K562 (cell line): Measurements from ENCODE around the gene GDNF. TPM values are rescaled to one million over a fixed set of nuclear protein-coding genes. Genes with fewer than 3 reads are reported as not detected.

Source experiments
- ATAC-seq: fragments of 200-7000 bp; cut with Tn5 transposase; 3 replicates; pipeline ENCODE4 v1.9.1; 2020; ENCODE audit warnings: moderate library complexity
- BruUV-seq: library from RNA; stranded (reverse); fragments of 400-500 nt; replicated peaks from 2 replicates; lab custom pipeline; 2021; lab: Mats Ljungman, UMichigan
- CTCF ChIA-PET: fragments of 300-600 bp; formaldehyde crosslinking; extraction: SDS; loops from one replicate; lab custom pipeline; 2021; ENCODE audit warnings: low intra/inter-chr PET ratio; lab: Yijun Ruan, JAX
- POLR2A ChIA-PET: fragments of 300-600, 350-650 bp; sonication (Branson Sonifier 250); formaldehyde crosslinking; extraction: SDS; loops from one replicate; lab custom pipeline; 2021; ENCODE audit warnings: antibody characterized with exemption, inconsistent platforms; lab: Yijun Ruan, JAX
- DNase-seq, 4 experiments: peaks; one replicate each; pipeline versions ENCODE4 v3.0.0 to v3.0.0-alpha.2; 2011 to 2018; ENCODE audit warnings: low spot score in 3 of 4, mixed read lengths in 3 of 4; ENCODE audit errors: extremely low read depth in 1 of 4
- FAIRE-seq: peaks from 2 replicates; lab custom pipeline; 2011; peaks lifted over from hg19 to GRCh38; lab: Jason Lieb, UNC
- H2AFZ ChIP-seq: 2 replicates; pipeline ENCODE4 v1.6.0; 2011; ENCODE audit warnings: low read depth, low read length, control low read depth, inconsistent platforms
- H3K27ac ChIP-seq: fragments of 200-600 bp; 3 replicates; pipeline ENCODE4 v1.8.0; 2011; ENCODE audit warnings: low read depth, mild to moderate bottlenecking, control low read depth, inconsistent platforms, low read length, moderate library complexity, mixed read lengths; ENCODE audit errors: extremely low read depth
- H3K27me3 ChIP-seq, 2 experiments: fragments of 300-600 bp in 1 of 2; 2 replicates in 1 of 2; 3 replicates in 1 of 2; pipeline versions ENCODE4 v1.6.0 to v1.8.0; 2011; ENCODE audit warnings: inconsistent platforms in 2 of 2, low read length in 2 of 2, mild to moderate bottlenecking in 1 of 2, mixed read lengths in 1 of 2, moderate library complexity in 1 of 2; ENCODE audit not compliant: control insufficient read depth in 2 of 2, insufficient read depth in 2 of 2
- H3K36me3 ChIP-seq: fragments of 300-600 bp; 3 replicates; pipeline ENCODE4 v1.8.0; 2011; ENCODE audit warnings: mild to moderate bottlenecking, low read length, inconsistent platforms; ENCODE audit not compliant: control insufficient read depth, insufficient read depth
- H3K4me1 ChIP-seq, 2 experiments: fragments of 200-600 bp in 1 of 2; replicated peaks in 1 of 2; 2 replicates in 1 of 2; 3 replicates in 1 of 2; pipeline versions ENCODE4 v1.5.1 to v1.8.0; 2011; ENCODE audit warnings: inconsistent platforms in 2 of 2, low read length in 2 of 2, mild to moderate bottlenecking in 1 of 2, mixed read lengths in 1 of 2, moderate library complexity in 1 of 2; ENCODE audit not compliant: control insufficient read depth in 2 of 2, insufficient read depth in 2 of 2
- H3K4me2 ChIP-seq: 2 replicates; pipeline ENCODE4 v1.6.1; 2011; ENCODE audit warnings: low read length, control low read depth, inconsistent platforms, mixed read lengths; ENCODE audit not compliant: insufficient read depth
- H3K4me3 ChIP-seq: fragments of 200-600 bp; sonication (generic), shearing (Covaris generic); 2 replicates; pipeline ENCODE4 v1.5.1; 2016; ENCODE audit warnings: control low read depth, inconsistent platforms
- H3K79me2 ChIP-seq: fragments of 200-600 bp; 3 replicates; pipeline ENCODE4 v1.8.0; 2011; ENCODE audit warnings: low read length, inconsistent platforms; ENCODE audit not compliant: control insufficient read depth, insufficient read depth
- H3K9ac ChIP-seq, 2 experiments: 2 replicates each; pipeline versions ENCODE4 v1.6.0 to v1.6.1; 2011; ENCODE audit warnings: low read depth in 2 of 2, low read length in 2 of 2, control low read depth in 1 of 2, inconsistent platforms in 1 of 2, mild to moderate bottlenecking in 1 of 2, mixed read lengths in 1 of 2; ENCODE audit not compliant: insufficient read depth in 1 of 2
- H3K9me1 ChIP-seq: one replicate; pipeline ENCODE4 v1.6.0; 2011; ENCODE audit warnings: inconsistent platforms, mild to moderate bottlenecking, low read length, moderate library complexity; ENCODE audit not compliant: control insufficient read depth, insufficient read depth
- H3K9me3 ChIP-seq: replicated peaks from 2 replicates; pipeline ENCODE4 v1.5.1; 2011; ENCODE audit warnings: low read depth, low read length, inconsistent platforms; ENCODE audit not compliant: control insufficient read depth, insufficient read depth
- H4K20me1 ChIP-seq: replicated peaks from 2 replicates; pipeline ENCODE4 v1.6.1; 2011; ENCODE audit warnings: low read length, inconsistent platforms, mixed read lengths; ENCODE audit not compliant: control insufficient read depth, insufficient read depth
- CREBBP ChIP-seq: IDR thresholded peaks from one replicate; pipeline ENCODE4 v1.6.1; 2012; ENCODE audit warnings: low read depth, mild to moderate bottlenecking, control low read depth, inconsistent platforms, low read length
- JUND ChIP-seq, 2 experiments: IDR thresholded peaks; 2 replicates in 1 of 2; 3 replicates in 1 of 2; pipeline ENCODE4 v1.6.1; 2011; ENCODE audit warnings: borderline replicate concordance in 2 of 2, low read depth in 2 of 2, low read length in 2 of 2, improper control_type of control experiment in 1 of 2, missing biosample characterization in 1 of 2, missing genetic modification characterization in 1 of 2, missing genetic modification reagents in 1 of 2
- ZNF212 ChIP-seq: fragments of 450-650 bp; formaldehyde crosslinking; IDR thresholded peaks from 2 replicates; pipeline ENCODE4 v1.4.0; 2020; ENCODE audit warnings: mild to moderate bottlenecking
- ZNF586 ChIP-seq: fragments of 450-650 bp; formaldehyde crosslinking; conservative IDR thresholded peaks from 2 replicates; pipeline ENCODE4 v1.4.0; 2020; ENCODE audit warnings: mild to moderate bottlenecking, moderate library complexity
- ZNF785 ChIP-seq: fragments of 250-450 bp; sonication (Bioruptor Pico); IDR thresholded peaks from 2 replicates; pipeline ENCODE4 v1.4.0; 2020; ENCODE audit warnings: mild to moderate bottlenecking
- WGBS: fragments of 100-300 bp; shearing (Covaris generic); methylation state at CpG from one replicate; pipeline ENCODE4 v1.1.6; 2016; ENCODE audit warnings: low coverage, mixed read lengths; ENCODE audit not compliant: insufficient coverage; ENCODE audit errors: missing lambda C conversion rate; 5-methylcytosine and 5-hydroxymethylcytosine counted together
- in situ Hi-C: fragments of 300-500 bp; cut with MboI; formaldehyde crosslinking; loops from 4 replicates; pipeline ENCODE4 v1.15.0; 2018; ENCODE audit warnings: inconsistent platforms, mixed read lengths
- intact Hi-C: fragments of 100-400 bp; cut with micrococcal nuclease; formaldehyde crosslinking; loops from 2 replicates; pipeline ENCODE4 v1.14.2; 2022
- polyA plus RNA-seq, 8 experiments: library from polyadenylated mRNA; depleted of rRNA in 4 of 8; stranded (reverse) in 5 of 8; unstranded in 3 of 8; fragments of >200 nt; fragmentation: Nextera tagmentation in 2 of 8; fragmentation: Illumina TruSeq in 1 of 8; extraction: Ambion mirVana in 2 of 8; extraction: Trizol in 1 of 8; gene quantifications; 2 replicates each; pipeline versions ENCODE4 v1.2.1 to v1.2.3, GENCODE V29; 2011 to 2014; ENCODE audit warnings: inconsistent platforms in 1 of 8, missing spikeins in 1 of 8
- total RNA-seq, 7 experiments: library from RNA; depleted of rRNA in 6 of 7; stranded (reverse); fragments of >200 nt in 6 of 7; fragmentation: Illumina TruSeq in 2 of 7; extraction: Trizol in 2 of 7; gene quantifications; 2 replicates each; pipeline versions ENCODE4 v1.2.1 to v1.2.3, GENCODE V29; 2011 to 2021; ENCODE audit warnings: low replicate concordance in 1 of 7
- TF ChIP-seq, protein P1 (sequence below): fragments of 250-450 bp; sonication (Bioruptor Pico); IDR thresholded peaks from 2 replicates; pipeline ENCODE4 v1.4.0; 2020; ENCODE audit warnings: mild to moderate bottlenecking, moderate library complexity
- TF ChIP-seq, protein P2 (sequence below): IDR thresholded peaks from 2 replicates; pipeline ENCODE4 v1.6.1; 2016; ENCODE audit warnings: missing genetic modification characterization, missing compliant biosample characterization

Gene GDNF
- total and polyA plus RNA-seq, 9 of the 15 experiments (the other 6 are each of a cell fraction or from before 2014, with no cell fraction given): not detected

DNA sequence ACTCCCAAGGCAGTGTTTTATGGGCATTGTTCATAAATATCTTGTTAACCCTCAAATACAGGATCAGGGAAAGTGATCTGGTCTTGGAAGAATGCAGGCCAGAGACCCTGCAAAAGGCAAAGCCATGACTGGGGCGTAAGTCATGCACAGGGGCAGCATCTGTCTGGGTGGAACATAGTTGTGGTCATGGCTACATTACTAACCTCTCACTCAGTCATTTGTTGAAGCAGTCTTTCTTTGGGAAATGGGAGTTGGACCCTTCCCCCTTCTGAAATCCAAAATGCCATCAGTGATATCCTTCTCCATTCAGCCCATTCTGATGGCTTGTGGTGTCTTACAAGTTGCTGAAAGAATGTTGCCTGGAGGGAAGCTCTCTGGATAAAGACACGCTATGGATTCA is 68.1 kb downstream of the GDNF start:
- Histone ChIP-seq H3K27ac (no peak overlapping the region), H3K36me3 (no peaks in the 10 kb centered on the region), H3K9me1 (no peaks in the 10 kb centered on the region), H3K4me3 (no peak overlapping the region), H3K4me2 (no peak overlapping the region), H3K9me3 (peaks cover 7% of the 10 kb centered on the region; the same call in 1 of the 2 replicates), H3K4me1 (no peaks in the 10 kb centered on the region), H3K79me2 (no peaks in the 10 kb centered on the region), H2AFZ (no peak overlapping the region), H3K27me3 (no peaks in the 10 kb centered on the region; a peak in 1 of 5 replicates), H4K20me1 (no peaks in the 10 kb centered on the region), H3K9ac (no peak overlapping the region)
- 0% methylated on average over 2 of the region's 2 CpGs for WGBS
- FAIRE-seq (no peak), ATAC-seq (no peak), DNase-seq (no peak)
- intact Hi-C loops: no loop called here
- CTCF ChIA-PET: no interaction called here
- TF ChIP-seq, protein P1, sequence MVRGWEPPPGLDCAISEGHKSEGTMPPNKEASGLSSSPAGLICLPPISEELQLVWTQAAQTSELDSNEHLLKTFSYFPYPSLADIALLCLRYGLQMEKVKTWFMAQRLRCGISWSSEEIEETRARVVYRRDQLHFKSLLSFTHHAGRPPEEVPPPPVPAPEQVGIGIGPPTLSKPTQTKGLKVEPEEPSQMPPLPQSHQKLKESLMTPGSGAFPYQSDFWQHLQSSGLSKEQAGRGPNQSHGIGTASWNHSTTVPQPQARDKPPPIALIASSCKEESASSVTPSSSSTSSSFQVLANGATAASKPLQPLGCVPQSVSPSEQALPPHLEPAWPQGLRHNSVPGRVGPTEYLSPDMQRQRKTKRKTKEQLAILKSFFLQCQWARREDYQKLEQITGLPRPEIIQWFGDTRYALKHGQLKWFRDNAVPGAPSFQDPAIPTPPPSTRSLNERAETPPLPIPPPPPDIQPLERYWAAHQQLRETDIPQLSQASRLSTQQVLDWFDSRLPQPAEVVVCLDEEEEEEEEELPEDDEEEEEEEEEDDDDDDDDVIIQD (CRISPR knock-in tag): no peak
- TF ChIP-seq, protein P2, sequence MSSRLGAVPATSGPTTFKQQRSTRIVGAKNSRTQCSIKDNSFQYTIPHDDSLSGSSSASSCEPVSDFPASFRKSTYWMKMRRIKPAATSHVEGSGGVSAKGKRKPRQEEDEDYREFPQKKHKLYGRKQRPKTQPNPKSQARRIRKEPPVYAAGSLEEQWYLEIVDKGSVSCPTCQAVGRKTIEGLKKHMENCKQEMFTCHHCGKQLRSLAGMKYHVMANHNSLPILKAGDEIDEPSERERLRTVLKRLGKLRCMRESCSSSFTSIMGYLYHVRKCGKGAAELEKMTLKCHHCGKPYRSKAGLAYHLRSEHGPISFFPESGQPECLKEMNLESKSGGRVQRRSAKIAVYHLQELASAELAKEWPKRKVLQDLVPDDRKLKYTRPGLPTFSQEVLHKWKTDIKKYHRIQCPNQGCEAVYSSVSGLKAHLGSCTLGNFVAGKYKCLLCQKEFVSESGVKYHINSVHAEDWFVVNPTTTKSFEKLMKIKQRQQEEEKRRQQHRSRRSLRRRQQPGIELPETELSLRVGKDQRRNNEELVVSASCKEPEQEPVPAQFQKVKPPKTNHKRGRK: no peak
- TF ChIP-seq ZNF212 (CRISPR knock-in tag): no peak
- TF ChIP-seq JUND (IDR thresholded peaks at IDR 0.05; ENCODE audit: borderline replicate concordance, low read depth, low read length): no peak
- TF ChIP-seq JUND (tag; IDR thresholded peaks at IDR 0.05; ENCODE audit: borderline replicate concordance, low read depth, low read length): no peak
- no peak for TF ChIP-seq CREBBP
- no peak for TF ChIP-seq ZNF586
- no peak for TF ChIP-seq ZNF785 (CRISPR knock-in tag)
- POLR2A ChIA-PET: no interaction called here
- in situ Hi-C loops: no loop called here
- no TSS peak for BruUV-seq
